Panc1 (cell line): Measurements from ENCODE around the gene DVL1.

Experiments used
- CTCF ChIP-seq: fragments of 450-650 bp; IDR thresholded peaks from 2 replicates; pipeline ENCODE4 v1.5.1; 2017; ENCODE audit warnings: mild to moderate bottlenecking
- POLR2AphosphoS5 ChIP-seq: IDR thresholded peaks from 2 replicates; pipeline ENCODE4 v1.6.1; 2012; ENCODE audit warnings: mild to moderate bottlenecking, low read depth, low read length, moderate library complexity
- SIN3A ChIP-seq: IDR thresholded peaks from 2 replicates; pipeline ENCODE4 v1.6.1; 2012; ENCODE audit warnings: low read depth, mild to moderate bottlenecking, low read length, moderate library complexity, borderline replicate concordance; ENCODE audit not compliant: insufficient read depth
- TCF7L2 ChIP-seq: IDR thresholded peaks from 2 replicates; pipeline ENCODE4 v1.6.1; 2011; ENCODE audit warnings: mild to moderate bottlenecking, low read depth, low read length, inconsistent platforms
- TF ChIP-seq, protein P1 (sequence below), 2 experiments: IDR thresholded peaks; 2 replicates each; pipeline ENCODE4 v1.6.1; 2011 to 2012; ENCODE audit warnings: low read depth in 2 of 2, control low read depth in 1 of 2, low read length in 1 of 2, mild to moderate bottlenecking in 1 of 2, moderate library complexity in 1 of 2; ENCODE audit not compliant: insufficient read depth in 1 of 2

GRCh38 chr1:1367315-1367714, 18.1 kb upstream of the DVL1 start:
- no peak for TF ChIP-seq CTCF
- TF ChIP-seq, protein P1, sequence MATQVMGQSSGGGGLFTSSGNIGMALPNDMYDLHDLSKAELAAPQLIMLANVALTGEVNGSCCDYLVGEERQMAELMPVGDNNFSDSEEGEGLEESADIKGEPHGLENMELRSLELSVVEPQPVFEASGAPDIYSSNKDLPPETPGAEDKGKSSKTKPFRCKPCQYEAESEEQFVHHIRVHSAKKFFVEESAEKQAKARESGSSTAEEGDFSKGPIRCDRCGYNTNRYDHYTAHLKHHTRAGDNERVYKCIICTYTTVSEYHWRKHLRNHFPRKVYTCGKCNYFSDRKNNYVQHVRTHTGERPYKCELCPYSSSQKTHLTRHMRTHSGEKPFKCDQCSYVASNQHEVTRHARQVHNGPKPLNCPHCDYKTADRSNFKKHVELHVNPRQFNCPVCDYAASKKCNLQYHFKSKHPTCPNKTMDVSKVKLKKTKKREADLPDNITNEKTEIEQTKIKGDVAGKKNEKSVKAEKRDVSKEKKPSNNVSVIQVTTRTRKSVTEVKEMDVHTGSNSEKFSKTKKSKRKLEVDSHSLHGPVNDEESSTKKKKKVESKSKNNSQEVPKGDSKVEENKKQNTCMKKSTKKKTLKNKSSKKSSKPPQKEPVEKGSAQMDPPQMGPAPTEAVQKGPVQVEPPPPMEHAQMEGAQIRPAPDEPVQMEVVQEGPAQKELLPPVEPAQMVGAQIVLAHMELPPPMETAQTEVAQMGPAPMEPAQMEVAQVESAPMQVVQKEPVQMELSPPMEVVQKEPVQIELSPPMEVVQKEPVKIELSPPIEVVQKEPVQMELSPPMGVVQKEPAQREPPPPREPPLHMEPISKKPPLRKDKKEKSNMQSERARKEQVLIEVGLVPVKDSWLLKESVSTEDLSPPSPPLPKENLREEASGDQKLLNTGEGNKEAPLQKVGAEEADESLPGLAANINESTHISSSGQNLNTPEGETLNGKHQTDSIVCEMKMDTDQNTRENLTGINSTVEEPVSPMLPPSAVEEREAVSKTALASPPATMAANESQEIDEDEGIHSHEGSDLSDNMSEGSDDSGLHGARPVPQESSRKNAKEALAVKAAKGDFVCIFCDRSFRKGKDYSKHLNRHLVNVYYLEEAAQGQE (IDR thresholded peaks at IDR 0.05; ENCODE audit: insufficient read depth in 1 of 2, low read depth in 2 of 2, low read length in 1 of 2): no peak
- TF ChIP-seq POLR2AphosphoS5: no peak
- TF ChIP-seq SIN3A: no peak
- no peak for TF ChIP-seq TCF7L2
